Measurements from ENCODE around the gene BAZ1A. TPM values are rescaled to one million over a fixed set of nuclear protein-coding genes. Genes with fewer than 3 reads are reported as not detected.

BAZ1A gene
- total and polyA plus RNA-seq, 2 of the 8 experiments (the other 6 are each of a cell fraction or from before 2014, with no cell fraction given), result 8.0 to 23.1 TPM

DNA sequence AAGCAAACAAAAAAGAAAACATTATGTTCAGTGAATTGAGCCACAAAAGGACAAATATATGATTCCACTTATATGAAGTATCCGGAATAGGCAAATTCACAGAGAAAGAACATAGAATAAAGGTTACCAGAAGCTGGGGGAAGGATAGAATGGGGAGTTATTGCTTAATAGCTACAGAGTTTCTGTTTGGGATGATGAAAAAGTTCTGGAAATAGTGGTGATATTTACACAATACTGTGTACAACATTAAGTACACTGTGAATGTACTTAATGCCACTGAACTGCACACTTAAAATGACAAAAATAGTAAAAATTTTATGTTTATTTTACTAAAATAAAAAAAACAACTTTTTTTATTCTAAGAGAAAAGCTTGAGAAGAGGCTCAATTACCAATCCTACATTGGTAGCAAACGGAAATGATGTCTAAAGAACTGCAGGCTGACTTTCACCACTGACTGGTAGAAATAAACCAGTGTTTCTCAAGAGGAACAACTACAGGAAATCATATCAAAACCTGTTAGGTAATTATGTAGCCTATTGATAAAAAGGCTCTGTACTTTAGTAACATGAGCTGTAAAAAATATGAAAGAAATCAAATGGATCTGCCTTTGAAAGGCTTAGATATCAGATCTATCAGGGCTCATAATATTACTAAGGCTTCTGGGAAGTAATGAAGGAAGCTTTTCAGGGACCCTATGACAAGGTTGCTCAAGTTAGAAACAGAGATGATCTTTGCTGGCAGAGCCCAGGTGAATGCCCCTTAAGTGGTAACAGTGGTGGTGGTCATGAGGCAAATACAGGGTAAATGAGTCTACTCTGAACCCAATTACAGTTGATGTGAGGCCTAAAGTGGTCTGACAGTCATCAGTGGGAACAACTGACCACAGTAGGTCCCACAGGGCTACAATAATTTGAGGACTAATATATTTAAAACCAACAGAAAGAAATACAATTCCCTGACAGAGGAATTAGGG is 41.3 kb downstream of the BAZ1A start:
- H3K4me1 ChIP-seq (replicated peaks in 1 of 4; ENCODE audit: control insufficient read depth in 3 of 4, insufficient read depth in 4 of 4, low read length in 3 of 4), result 0 out of 7 replicates have a peak, but pooled peaks cover 0 to 2% (median 0%) of the 10 kb centered on the region in 4 experiments
- no peak overlapping the region for H3K23ac ChIP-seq (ENCODE audit: insufficient read length)
- 81% methylated on average over 2 of the region's 2 CpGs; no CpG with 5 or more reads in 1 of the 2 experiments for WGBS, 2 experiments (ENCODE audit: extremely low coverage in 1 of 2, insufficient coverage in 1 of 2, insufficient read length in 1 of 2, insufficient replicate concordance in 2 of 2, low coverage in 1 of 2, low lambda C conversion rate in 2 of 2, missing lambda C conversion rate in 1 of 2)
- H3K14ac ChIP-seq (ENCODE audit: insufficient read length), result no peak overlapping the region
- no peaks in the 10 kb centered on the region; the same call in 1 of the 2 replicates for H3K23me2 ChIP-seq (ENCODE audit: low read depth, low read length)
- H3K4me3 ChIP-seq (ENCODE audit: extremely low read depth in 1 of 4, insufficient read depth in 2 of 4, low read depth in 3 of 4, low read length in 4 of 4), result no peak overlapping the region
- H2AK5ac ChIP-seq (ENCODE audit: low read depth, low read length), result no peak overlapping the region
- no peak overlapping the region for H2AFZ ChIP-seq (ENCODE audit: low read length)
- POLR2A ChIA-PET (ENCODE audit: partially characterized antibody), result no interaction called here
- H3K4ac ChIP-seq (replicated peaks; ENCODE audit: insufficient read length, low read depth, low read length), result no peak overlapping the region
- CTCF ChIA-PET (ENCODE audit: partially characterized antibody), result interaction anchor here (0.6 kb wide), 2 partner anchors 365 to 466 kb away, joined by 3 to 5 read pairs; no protein-coding TSS in a partner anchor
- H2BK12ac ChIP-seq (ENCODE audit: low read depth, low read length), result no peak overlapping the region
- H2BK120ac ChIP-seq (replicated peaks; ENCODE audit: low read depth, low read length), result no peak overlapping the region
- H3K9ac ChIP-seq (replicated peaks in 1 of 4; ENCODE audit: extremely low read depth in 1 of 4, low read depth in 3 of 4, low read length in 3 of 4), result no peak overlapping the region
- no peaks in the 10 kb centered on the region for H3K79me2 ChIP-seq (ENCODE audit: control insufficient read depth in 1 of 2, insufficient read depth in 2 of 2, low read length in 2 of 2)
- no peak overlapping the region for H2BK15ac ChIP-seq (ENCODE audit: low read length)
- H4K20me1 ChIP-seq (replicated peaks in 1 of 2; ENCODE audit: control insufficient read depth in 1 of 2, insufficient read depth in 2 of 2, low read length in 2 of 2), result no peaks in the 10 kb centered on the region
- H3K56ac ChIP-seq (replicated peaks; ENCODE audit: insufficient read length, low read depth, low read length), result no peak overlapping the region
- no peaks in the 10 kb centered on the region for H3K27me3 ChIP-seq (replicated peaks in 1 of 4; ENCODE audit: control insufficient read depth in 3 of 4, extremely low read depth in 1 of 4, insufficient read depth in 3 of 4, low read length in 3 of 4)
- no peaks in the 10 kb centered on the region for H3K36me3 ChIP-seq (ENCODE audit: control insufficient read depth in 2 of 4, insufficient read depth in 4 of 4, low read length in 3 of 4)
- H3K79me1 ChIP-seq (ENCODE audit: low read depth, low read length), result no peaks in the 10 kb centered on the region
- no peak overlapping the region for H3K18ac ChIP-seq (ENCODE audit: extremely low read depth, low read length)
- no peak overlapping the region for H4K5ac ChIP-seq (ENCODE audit: insufficient read length, low read depth, low read length)
- H2BK5ac ChIP-seq (ENCODE audit: low read depth, low read length), result no peak overlapping the region
- H3K4me2 ChIP-seq (ENCODE audit: insufficient read depth in 1 of 2, low read depth in 2 of 2, low read length in 2 of 2), result no peak overlapping the region
- FAIRE-seq, result no peak
- TF ChIP-seq CTBP2 (IDR thresholded peaks at IDR 0.05; ENCODE audit: borderline replicate concordance, insufficient read depth, insufficient read length, low read length) (no peak), EGR1 (IDR thresholded peaks at IDR 0.05; ENCODE audit: borderline replicate concordance, low read depth, low read length) (no peak), TBP (IDR thresholded peaks at IDR 0.05; ENCODE audit: low read depth, low read length) (no peak), EZH2 (IDR thresholded peaks at IDR 0.05; ENCODE audit: low read depth, low read length, severe bottlenecking) (no peak), KDM4A (IDR thresholded peaks at IDR 0.05; ENCODE audit: low read depth, low read length, severe bottlenecking) (no peak), SP4 (IDR thresholded peaks at IDR 0.05; ENCODE audit: low read length) (no peak), POLR2AphosphoS5 (IDR thresholded peaks at IDR 0.05; ENCODE audit: low read depth, low read length) (no peak)
- no peak overlapping the region for H4K8ac ChIP-seq (ENCODE audit: extremely low read depth, insufficient read depth, low read length)
- no peaks in the 10 kb centered on the region for H3K9me3 ChIP-seq (ENCODE audit: insufficient read depth in 2 of 2, low read depth in 1 of 2, low read length in 1 of 2)
- DNase-seq (ENCODE audit: low read depth in 1 of 2, low spot score in 2 of 2), result no peak
- H4K91ac ChIP-seq (replicated peaks; ENCODE audit: insufficient read length, low read length), result no peak overlapping the region
- no peak overlapping the region for H3K27ac ChIP-seq (ENCODE audit: low read depth, low read length)
- no peak overlapping the region for H2BK20ac ChIP-seq (ENCODE audit: low read length)
